HG03025 (cell line): ENCODE data around the gene ZNF292.
A peak's percentile ranks its signal among the peaks of the same experiment; 100 is the strongest.
"Not testable (repeated sequence)": the region's sequence is repeated elsewhere in the genome, so short reads cannot be mapped to it uniquely, and the experiment has no call there.

Experiments
- ATAC-seq: cut with Tn5 transposase; IDR thresholded peaks from one replicate; pipeline ENCODE4 v1.9.1; 2021; ENCODE audit warnings: mild to moderate bottlenecking, moderate library complexity; ENCODE audit not compliant: unreplicated experiment, low FRiP score

The ZNF292 gene

DNA sequence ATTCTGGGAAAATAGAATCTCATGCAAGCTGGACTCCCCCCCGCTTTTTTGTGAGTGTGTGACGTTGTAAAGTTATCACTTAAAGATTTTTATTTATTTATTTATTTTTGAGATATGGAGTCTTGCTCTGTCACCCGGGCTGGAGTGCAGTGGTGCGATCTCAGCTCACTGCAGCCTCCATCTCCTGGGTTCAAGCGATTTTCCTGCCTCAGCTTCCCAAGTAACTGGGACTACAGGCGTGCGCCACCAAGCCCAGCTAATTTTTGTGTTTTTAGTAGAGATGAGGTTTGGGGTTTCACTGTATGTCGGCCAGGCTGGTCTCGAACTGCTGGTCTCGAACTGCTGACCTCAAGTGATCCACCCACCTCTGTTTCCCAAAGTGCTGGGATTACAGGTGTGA is 2.2 kb downstream of the ZNF292 start:
- ATAC-seq: not testable (repeated sequence)

DNA sequence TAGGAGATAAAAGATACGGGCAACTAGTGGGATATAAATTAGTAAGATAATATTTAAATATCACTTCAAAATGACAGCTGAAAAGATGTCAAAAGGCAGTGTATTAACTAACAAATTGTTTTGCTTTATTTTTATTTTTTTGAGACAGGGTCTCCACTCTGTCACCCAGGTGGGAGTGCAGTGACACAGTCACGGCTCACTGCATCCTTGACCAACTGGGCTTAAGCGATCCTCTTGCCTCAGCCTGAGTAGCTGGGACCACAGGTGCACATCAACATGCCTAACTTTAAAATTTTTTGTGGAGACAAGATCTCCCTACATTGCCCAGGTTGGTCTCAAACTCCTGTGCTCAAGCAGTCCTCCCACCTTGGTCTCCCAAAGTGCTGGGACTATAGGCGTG is 5.9 kb downstream of the ZNF292 start:
- ATAC-seq: no peak

DNA sequence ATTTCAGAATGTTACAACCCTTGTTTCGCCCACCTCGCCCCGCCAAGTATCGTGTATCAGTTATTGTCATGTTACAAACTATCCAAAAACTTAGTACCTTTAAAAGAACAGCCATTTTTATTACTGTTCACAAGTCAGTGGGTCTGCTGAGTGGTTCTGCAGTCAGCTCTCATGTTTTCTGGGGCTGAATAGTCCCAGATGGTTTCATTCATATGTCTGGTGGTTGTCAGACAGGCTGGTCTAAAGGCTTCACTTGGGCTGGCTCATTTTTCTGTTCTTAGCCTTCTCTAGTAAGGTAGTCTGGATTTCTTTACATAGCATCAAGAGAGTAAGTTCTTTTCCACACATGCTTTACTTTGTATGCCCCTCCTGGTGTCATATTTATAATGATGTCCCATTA is 8.6 kb downstream of the ZNF292 start:
- ATAC-seq: no peak

DNA sequence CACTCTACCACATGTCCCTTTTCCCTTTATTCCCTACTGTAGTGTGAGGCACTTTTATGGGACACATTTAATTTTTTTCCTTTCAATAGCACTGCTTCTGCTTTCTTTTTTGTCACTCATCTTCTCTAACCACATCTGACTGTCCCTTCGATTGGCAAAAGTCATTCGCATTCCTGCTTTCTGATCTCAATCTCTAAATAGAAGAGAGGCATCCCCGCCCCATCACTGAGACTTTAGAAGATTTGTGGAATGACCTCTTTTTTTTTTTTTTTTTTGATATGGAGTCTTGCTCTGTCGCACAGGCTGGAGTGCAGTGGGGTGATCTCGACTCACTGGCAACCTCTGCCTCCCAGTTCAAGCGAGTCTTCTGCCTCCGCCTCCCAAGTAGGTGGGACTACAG is 9.1 kb downstream of the ZNF292 start:
- ATAC-seq: no peak

DNA sequence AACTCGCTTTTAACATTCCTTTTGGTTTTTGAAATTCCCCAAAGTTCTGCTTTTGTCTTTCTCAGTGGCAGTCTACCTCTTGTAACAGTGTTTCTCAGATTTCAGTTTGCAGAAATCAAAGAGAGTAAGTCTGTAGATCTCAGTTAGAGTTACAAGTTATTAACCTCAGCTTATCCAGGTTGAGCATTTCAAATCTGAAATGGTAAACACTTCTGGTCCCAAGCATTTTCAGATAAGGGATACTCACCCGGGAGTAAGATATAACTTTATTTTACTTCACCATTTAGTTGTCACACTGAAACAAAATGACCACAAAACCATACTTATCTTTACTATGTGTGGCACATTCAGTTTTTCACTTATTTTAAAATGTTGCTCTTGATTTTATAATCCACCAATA is 9.8 kb downstream of the ZNF292 start:
- no peak for ATAC-seq

DNA sequence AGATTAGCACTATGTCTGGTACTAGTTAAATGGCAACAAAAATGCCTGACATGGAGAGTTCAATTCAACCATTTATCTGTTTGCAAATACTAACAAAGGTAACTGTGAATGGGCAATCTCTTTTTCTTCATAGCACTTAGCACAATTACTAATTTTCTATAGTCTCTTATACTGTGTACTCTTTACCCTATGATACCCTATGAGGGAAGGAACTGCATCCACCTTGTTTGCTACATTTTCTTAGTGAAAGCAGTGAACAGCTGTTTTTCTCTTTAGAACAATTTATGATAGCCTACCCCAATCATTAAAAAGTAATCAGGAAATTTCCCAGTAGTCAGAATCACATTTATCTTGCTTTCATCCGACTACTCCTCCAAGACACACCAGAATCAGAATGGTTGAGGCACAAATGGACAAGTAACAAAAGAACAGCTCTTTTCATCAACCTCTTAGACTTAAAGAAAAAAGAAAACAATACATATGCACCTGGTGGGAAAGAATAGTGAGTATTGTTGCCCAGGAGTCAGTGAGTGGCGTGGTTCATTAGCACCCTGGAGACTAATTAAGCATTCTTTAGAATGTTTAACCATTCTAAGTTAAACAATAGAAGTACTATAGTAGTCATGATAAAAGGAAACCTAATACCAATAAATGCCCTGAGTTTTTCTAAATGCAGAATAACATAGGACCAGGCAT is 16.7 kb downstream of the ZNF292 start:
- ATAC-seq: no peak

DNA sequence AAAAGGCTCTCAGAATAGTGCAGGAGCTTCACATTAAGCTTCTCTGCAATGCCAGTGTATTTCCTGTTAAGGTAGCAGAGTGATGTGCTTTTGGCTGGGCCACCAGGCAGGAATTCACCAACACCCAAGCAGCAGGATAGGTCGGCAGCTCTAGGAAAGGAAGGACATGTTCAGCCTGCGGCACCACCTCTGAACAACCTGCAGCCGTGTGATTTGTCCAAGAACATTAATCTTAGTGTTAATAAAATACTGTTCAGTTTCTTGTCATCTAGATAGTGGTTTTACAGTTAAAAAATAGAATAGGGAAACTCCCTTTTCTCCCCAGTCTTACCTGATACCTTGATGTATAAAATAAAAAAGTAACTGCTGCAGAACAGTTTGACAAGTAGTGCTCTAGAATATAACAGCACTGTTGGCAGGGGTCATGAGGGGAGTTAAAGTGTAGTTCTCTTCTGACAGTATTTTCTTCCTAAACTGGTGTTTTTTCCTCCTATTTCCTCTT is 18.8 kb downstream of the ZNF292 start:
- no peak for ATAC-seq

DNA sequence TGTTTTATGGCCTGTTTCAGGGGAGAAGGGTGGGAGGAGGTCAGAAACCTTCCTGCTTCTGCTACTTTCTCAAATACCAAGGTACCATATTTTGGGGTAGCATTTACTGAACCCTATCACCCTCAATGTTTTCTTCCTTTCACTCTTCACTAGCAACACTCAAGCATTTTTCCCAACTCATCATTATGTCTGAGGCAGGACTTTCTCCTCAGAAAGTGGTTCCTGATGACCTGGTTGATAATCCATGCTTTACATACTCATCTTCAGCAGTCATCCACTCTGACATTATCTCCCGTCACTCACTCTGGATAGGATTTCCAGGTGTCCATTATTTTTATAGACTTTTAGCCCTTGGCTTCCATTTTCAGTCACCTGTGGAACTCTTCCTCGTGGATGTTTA is 21.1 kb downstream of the ZNF292 start:
- ATAC-seq: no peak

DNA sequence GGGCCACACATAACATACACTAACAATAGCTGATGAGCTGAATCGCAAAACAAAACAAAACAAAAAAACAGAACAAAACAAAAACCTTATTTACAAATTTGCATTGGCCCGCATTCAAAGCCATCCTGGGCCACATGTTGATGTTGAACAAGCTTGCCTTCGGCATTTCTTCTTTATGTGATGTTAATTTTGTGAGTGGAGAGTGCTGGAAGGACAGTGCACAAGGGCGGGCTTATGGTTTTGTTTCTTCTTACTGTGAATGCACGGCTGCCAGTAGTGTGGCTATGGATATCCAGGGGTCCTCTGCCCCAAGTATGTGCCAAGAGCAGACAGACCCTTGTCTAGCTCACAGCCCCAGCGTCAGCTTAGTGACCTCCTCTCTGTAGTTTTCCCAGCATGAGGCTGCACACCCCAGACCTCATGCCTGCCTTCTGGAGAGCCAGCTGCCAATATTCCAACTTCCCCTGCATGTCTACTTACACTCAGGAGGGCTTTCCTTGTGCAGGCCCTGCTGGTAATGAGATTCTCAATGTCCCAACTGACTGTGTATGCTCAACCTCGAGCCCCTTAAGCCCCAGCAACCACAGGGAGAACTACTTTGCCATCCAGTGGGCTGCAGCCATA is 24.9 kb downstream of the ZNF292 start:
- ATAC-seq: no peak

DNA sequence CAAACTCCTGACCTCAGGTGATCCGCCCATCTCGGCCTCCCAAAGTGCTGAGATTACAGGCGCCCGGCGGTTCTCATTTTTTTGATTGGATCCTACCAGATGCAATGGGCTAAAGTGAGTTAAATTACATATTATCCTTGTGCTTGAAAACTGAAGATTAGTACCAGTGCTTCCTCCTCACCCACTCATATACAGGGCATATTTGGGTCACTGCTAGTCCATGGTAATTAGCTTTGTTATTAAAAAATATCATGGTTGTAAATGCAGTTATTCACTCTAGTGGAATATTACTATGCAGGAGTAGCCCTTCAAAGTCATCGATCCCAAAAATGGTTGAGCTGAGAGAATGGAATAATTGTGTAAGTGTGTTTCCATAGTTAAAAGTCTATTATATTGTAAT is 26.5 kb downstream of the ZNF292 start:
- ATAC-seq: no peak

DNA sequence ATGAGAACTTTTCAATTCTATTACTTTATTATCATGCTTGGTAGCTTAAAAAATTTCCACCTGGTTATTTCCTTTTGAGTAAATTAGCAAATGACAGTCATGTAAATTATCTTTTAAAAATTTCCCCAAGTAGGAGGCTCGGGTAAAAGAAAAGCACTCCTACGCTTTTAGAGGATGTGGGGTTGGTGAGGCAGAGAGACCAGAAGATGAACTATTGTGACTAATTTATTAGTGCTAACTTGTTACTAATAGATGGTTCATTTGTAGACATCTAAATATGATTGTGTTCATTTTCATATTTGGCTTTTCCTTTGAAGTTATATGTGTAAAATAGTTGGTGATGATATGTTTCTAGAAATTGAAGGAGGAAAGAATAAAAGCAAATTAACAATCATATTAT is 27.0 kb downstream of the ZNF292 start:
- ATAC-seq: peak; percentile 42

DNA sequence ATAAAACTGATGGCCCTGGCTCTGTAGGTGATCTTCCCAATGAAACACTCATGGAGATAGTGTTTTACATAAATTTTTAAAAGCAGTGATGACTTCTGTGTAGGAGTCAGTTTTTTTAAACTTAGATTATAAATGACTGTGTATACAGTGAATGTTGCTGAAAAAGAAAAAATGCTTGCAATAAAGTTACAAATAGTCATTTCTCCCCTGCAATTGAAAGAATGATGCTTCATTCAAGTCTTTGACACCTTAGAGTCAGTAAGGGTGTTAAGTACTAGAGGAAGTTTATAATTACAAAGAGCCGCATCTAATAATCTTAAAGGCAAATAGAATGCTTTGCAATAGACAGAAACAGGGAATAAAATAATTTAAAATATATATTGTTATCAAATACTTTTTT is 27.6 kb downstream of the ZNF292 start:
- ATAC-seq: no peak

DNA sequence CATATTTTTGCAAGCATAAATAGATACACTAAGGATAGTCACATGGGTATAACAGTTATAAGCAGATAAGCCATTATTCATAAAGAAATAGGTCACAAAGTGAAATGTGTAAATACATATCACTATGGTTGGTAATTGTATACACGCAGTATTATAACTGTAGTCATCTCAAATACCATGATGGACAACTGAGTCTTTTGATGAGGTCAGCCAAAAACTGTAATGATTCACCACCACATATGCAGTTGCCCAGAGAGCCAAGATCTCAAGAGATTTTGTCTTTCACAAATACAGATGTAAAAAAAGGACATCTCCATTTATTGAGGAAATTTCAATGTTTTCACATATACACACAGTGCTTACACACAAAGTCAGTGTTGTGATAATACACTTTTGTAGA is 28.3 kb downstream of the ZNF292 start:
- ATAC-seq: no peak

DNA sequence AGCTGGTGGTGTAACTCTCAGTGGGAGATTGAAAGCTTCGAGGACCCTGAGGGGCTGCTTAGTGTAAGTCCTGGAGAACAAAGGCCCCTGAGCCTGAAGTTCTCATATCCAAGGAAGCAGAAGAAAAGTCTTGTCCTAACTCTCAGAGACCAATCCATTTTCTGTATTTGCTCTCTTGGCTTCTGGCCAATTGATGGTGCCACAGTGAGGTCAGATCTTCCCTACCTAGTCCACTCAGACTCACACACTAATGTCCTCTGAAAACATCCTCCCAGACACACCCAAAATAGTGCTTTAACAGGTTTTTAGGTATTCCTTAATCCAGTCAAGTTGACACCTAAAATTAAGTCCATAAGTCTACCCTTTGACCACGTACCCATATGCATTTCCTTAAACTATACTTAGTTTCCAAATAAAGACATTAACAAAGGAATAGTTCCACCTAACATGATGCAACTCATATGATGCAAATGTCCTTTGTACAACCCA is 29.4 kb downstream of the ZNF292 start:
- ATAC-seq: no peak

DNA sequence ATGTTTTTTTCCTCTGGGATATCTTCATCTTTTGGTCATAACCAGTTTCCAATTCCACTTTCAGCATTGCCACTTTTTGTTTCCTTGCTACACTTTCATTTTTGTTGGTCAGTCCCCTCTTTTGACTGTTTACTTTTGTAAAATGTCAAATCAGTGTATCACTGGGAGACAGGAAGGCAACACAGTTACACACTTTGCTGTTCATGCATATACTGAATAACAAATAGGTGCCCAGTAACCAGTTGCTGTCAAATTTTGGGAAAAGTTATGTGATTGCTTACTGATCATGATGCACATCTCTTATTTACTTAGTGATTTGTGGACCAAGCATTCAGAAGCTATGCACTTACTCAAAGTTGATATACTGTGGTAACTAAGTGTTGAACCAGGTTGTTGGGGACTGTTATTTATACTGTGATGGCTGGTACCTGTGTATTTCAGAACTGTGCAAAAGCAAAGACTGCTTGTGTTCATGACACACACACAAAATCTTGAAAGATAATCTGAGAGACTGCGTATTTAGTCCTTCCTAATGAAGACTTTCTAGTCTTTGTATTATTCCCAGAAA is 41.0 kb downstream of the ZNF292 start:
- no peak for ATAC-seq

DNA sequence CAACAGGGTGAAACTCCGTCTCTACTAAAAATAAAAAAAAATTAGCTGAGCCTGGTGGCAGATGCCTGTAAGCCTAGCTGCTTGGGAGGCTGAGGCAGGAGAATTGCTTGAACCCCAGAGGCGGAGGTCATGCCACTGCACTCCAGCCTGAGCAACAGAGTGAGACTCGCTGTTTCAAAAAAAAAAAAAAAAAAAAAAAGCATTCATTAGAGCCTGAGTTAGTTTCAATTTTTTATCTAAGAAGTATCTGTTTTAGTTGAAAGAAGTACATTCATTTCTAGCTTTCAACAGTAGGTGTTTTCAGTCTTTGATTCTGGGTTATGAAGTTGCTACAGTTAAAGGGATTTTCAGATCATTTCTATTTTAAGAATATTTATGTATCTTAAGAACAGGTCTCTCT is 42.2 kb downstream of the ZNF292 start:
- peak; percentile 57 for ATAC-seq

DNA sequence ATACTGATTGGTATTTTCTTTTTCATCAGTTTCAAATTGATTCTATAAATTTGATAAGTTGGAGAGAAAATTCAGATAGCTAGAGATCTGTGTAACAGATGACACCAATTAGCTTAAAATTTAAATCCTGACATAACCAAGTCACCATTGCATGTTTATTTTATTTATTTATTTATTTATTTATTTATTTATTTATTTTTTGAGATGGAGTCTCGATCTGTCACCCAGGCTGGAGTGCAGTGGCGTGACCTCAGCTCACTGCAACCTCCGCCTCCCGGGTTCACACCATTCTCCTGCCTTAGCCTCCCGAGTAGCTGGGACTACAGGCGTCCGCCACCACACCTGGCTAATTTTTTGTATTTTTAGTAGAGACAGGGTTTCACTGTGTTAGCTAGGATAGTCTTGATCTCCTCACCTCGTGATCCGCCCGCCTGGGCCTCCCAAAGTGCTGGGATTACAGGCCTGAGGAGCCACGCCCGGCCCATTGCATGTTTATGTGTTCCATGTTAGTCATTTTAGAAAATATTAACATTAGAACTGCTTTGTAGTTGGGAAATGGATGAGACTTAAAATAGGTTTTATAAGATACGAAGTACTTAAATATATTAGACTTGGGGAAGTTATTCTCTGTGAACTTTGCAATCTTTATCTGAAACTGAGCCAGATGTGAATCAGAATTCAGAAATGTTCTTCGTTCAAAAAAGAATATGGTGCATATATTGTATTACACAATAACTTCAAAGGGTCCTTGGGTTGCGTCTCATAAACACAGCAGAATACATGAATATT is 42.9 kb downstream of the ZNF292 start:
- not testable (repeated sequence) for ATAC-seq

DNA sequence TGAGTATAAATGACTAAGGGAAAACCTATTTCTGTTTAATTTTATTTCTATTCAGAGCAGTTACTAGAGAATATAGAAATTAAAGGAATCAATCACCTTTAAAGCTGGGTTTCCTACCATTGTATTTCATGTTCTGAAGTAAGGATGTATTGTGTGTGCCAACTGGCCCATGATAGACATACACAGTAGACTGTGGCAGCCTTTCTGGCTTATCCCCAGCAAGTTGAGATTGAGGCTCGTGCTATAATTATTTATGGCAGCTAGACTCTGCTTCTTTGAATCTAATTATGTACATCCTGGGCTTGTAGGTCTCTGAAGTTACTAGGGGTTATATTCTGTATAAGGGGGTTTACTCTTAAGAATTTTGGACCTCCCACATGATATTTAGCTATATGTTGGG is 44.4 kb downstream of the ZNF292 start:
- no peak for ATAC-seq

DNA sequence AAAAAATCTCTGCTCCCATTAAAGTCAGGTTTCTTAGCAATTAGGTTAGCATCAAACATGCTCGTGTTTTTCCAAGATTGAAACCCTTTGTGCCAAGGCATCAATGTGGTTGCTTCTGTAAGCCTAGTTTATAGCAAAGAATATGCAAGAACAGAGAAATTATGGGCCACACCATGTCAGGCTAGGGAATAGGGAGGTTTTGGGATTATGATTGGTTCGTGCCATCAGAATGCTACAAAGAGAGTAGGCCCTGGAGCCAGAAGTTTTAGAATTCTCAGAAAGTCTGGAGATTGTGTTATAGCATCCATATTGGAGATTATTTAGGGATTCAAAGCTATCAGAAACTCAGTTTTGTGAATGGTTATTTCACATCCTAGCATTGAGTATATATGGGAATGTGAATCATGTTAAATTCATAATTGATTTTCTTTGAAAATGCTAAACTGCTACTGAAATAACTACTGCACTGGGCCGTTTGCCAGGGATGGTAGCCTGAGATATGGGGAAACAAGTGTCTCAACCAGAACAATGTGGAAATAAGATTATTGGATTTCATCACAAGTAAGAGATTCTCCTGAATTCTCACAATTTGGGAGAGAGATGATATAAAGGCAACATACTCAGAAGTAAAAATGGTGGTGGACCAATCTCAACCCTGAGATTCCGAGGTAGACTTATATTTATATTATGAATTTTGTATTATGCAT is 45.3 kb downstream of the ZNF292 start:
- no peak for ATAC-seq

DNA sequence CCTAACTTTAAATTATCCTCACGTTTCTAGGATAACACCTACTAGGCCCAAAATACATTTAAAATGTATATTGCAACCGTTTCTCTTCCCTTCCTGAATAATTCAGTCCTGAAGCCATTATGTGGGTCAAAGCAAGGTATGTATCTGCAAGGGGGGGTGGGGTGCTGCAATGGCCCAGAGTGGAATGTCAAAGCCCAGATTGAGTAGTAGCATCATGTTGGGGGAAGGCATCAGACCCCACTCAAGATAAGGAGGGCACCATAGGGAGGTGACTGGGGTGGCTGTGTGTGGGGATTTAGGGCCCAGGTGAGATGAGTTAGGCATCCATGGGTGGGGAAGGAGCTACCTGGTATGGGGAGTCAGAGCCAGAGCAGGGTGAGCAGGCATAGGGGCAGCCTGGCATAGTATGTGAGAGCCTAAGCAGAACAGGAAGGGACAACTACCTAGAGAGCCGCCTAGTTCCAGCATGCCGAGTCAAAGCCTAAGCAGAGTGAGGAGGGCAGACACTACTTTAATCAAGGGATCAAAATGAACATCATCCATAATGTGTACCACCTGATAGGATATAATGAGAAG is 48.2 kb downstream of the ZNF292 start:
- no peak for ATAC-seq
